GM12872 (cell line): Measurements from ENCODE around the gene ERN2.

ENCODE experiments used
- TF ChIP-seq, protein P1 (sequence below): IDR thresholded peaks from 3 replicates; pipeline ENCODE4 v1.5.1; 2011; ENCODE audit warnings: low read depth, mild to moderate bottlenecking, low read length, moderate library complexity; ENCODE audit not compliant: insufficient read depth

ERN2 gene

GRCh38 chr16:23700093-23700492 is 12.9 kb downstream of the ERN2 start:
- TF ChIP-seq, protein P1, sequence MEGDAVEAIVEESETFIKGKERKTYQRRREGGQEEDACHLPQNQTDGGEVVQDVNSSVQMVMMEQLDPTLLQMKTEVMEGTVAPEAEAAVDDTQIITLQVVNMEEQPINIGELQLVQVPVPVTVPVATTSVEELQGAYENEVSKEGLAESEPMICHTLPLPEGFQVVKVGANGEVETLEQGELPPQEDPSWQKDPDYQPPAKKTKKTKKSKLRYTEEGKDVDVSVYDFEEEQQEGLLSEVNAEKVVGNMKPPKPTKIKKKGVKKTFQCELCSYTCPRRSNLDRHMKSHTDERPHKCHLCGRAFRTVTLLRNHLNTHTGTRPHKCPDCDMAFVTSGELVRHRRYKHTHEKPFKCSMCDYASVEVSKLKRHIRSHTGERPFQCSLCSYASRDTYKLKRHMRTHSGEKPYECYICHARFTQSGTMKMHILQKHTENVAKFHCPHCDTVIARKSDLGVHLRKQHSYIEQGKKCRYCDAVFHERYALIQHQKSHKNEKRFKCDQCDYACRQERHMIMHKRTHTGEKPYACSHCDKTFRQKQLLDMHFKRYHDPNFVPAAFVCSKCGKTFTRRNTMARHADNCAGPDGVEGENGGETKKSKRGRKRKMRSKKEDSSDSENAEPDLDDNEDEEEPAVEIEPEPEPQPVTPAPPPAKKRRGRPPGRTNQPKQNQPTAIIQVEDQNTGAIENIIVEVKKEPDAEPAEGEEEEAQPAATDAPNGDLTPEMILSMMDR, result no peak

DNA sequence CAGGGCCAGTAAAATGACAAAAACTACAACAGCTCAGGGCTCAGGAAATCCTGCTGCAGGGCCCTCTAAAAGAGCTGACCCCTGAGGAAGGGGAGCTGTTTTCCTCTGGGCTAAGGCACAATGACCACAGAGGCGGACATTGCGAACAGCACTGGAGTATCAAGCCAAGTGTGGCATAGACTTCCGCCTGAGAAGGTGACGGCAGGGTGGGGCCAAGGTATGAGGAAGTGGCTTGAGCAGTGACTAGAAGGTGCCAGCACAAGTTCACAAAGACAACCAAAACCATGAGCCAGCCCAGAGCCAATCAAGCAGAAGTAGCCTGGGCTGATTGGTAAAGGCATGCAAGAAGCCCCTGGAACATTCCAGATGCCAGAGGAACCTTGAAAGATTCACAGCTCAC is 13.9 kb downstream of the ERN2 start:
- TF ChIP-seq, protein P1, result no peak

- TF ChIP-seq, protein P1, result no peak
Measured at GRCh38 chr16:23695756-23696155, 17.3 kb downstream of the ERN2 start.

DNA sequence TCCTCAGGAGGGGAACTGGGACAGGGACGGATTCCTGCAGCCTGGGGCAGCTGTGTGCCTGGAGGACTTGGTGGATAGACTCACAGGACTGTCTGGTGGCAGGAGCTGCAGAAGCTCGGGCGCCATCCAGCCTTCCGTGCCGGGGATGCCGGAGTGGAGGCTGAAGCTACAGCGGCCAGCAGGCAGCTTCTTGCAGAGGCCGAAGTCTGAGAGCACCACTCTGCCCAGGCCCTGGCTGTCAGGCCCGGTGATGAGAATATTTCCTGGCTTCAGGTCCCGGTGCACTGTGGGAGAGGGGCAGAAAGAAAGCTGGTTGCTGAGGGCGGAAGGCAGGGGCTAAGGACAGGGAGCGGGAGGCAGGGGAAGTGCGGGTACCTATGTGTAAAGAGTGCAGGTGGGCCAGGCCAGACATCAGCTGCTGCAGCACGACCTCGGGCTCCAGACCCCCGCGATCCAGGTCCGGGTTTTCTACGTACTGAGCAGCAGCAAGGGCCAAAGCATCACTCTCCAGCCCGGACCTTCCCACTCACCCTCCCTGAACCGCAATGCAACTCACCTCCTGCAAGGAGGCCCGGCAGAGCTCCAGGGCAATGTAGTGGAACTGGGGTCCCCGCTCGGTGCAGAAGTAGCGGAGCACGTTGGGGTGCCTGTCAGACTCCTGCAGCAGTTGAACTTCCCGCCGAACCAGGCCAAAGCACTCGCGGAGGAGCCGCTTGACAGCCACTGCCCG is 18.2 kb downstream of the ERN2 start:
- TF ChIP-seq, protein P1, result no peak

DNA sequence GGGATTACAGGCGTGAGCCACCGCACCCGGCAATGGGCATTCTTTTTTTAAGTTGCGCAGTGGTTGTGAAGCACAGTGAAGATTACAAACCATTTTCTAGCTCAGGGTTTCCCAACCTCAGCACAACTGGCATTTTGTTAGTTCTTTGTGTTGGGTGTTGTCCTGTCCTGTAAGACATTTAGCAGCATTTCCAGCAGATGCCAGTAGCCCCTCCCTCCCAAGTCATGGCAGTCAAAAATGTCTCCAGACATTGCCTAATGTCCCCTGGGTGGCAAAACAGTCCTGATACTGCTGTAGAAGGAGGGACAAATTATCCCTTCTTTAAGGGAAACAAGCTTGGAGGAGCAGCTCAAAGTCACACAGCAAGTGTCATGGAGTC is 18.8 kb downstream of the ERN2 start:
- TF ChIP-seq, protein P1, result no peak

DNA sequence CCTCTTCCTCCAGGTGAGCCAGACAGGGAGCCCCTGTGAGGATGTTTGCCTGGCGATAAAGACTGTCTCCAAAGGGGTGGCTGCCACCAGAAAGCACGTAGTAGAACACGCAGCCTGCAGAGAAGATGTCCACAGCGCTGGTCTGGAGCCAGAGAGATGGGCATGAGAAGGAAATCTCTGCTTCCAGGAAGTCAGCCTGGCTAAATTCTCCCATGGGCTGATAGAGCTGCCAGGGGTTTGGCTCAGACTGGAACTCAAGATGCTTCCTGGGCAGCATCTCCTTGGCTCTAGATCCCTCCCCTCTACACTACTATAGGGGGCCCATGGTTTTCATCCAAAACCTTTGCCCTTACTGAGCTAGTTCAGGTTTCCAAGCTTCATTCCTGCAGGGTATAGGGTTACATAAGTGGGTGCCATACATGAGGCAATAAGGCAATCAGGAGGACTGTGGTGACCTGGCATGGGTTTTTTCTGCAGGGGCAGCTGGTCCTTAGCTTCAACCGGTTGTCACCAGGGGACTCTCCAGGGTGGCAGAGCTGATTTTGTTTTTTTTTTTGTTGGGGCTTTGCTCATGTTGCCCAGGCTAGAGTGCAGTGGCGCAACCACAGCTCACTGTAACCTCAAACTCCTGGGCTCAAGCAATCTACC is 20.7 kb downstream of the ERN2 start:
- TF ChIP-seq, protein P1, result no peak

- TF ChIP-seq, protein P1, result no peak
Measured at GRCh38 chr16:23691483-23692189, 21.4 kb downstream of the ERN2 start.
